Peyer's patch (tissue), 4 donors: ENCODE results near the gene MYO7A.

Source experiments
- POLR2A ChIP-seq, 2 donors: fragments of 450-650 bp; IDR thresholded peaks; one replicate each; pipeline ENCODE4 v1.5.1; 2017; ENCODE audit warnings: antibody characterized with exemption in 2 of 2, mild to moderate bottlenecking in 2 of 2, moderate library complexity in 2 of 2
- TF ChIP-seq, protein P1 (sequence below), 6 experiments: fragments of 450-650 bp in 4 of 6; fragments of 200-600 bp in 2 of 6; sonication (generic) in 1 of 6; IDR thresholded peaks; one replicate each; pipeline ENCODE4 v1.5.1; 2017 to 2019; ENCODE audit warnings: antibody characterized with exemption in 6 of 6, mild to moderate bottlenecking in 3 of 6, moderate library complexity in 1 of 6

DNA sequence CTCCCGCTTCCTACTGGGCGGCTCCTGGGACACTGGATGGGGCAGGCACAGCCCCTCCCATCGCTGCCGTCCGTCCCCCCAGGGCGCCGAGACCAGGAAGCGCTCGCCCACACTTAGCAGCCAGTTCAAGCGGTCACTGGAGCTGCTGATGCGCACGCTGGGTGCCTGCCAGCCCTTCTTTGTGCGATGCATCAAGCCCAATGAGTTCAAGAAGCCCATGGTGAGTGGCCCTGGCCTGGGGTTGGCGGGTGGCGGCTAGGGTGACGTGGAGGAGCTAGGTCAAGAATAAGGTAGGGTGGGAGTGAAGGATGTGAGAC lies 44.6 kb downstream of the MYO7A start:
- TF ChIP-seq POLR2A (IDR thresholded peaks at IDR 0.05): no peak
- TF ChIP-seq, protein P1, sequence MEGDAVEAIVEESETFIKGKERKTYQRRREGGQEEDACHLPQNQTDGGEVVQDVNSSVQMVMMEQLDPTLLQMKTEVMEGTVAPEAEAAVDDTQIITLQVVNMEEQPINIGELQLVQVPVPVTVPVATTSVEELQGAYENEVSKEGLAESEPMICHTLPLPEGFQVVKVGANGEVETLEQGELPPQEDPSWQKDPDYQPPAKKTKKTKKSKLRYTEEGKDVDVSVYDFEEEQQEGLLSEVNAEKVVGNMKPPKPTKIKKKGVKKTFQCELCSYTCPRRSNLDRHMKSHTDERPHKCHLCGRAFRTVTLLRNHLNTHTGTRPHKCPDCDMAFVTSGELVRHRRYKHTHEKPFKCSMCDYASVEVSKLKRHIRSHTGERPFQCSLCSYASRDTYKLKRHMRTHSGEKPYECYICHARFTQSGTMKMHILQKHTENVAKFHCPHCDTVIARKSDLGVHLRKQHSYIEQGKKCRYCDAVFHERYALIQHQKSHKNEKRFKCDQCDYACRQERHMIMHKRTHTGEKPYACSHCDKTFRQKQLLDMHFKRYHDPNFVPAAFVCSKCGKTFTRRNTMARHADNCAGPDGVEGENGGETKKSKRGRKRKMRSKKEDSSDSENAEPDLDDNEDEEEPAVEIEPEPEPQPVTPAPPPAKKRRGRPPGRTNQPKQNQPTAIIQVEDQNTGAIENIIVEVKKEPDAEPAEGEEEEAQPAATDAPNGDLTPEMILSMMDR (IDR thresholded peaks at IDR 0.05): no peak
